Measurements from ENCODE around the gene ANO9.

Gene ANO9

DNA sequence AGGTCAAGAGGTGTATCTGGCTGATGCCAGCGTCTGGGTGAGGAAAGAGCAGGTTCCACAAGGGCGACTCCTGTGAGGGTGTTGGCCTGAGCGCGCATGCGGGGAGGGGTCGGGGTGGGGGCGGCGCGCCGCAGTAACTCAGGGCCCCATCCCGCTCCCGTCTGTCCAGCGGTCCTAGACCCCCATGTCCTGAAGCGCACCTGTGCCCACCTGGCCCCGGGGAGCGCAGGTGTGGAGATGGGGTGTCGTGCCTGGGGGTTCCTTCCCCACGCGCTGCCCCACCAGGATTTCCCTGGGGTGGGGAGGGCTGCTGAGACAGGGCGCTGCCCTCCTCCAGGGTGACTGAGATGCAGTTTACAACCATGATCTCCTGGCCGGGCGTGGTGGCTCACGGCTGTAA is 44.4 kb upstream of the ANO9 start:
- H4K20me1 ChIP-seq (ENCODE audit: insufficient read depth, low read length), result no peaks in the 10 kb centered on the region
- no peaks in the 10 kb centered on the region for H3K9me2 ChIP-seq (ENCODE audit: low read depth, low read length)
- H3K4me1 ChIP-seq (ENCODE audit: insufficient read depth, low read length, severe bottlenecking), result no peaks in the 10 kb centered on the region
- no peak overlapping the region for H2AFZ ChIP-seq (ENCODE audit: low read length)
- no peak overlapping the region for H3K27ac ChIP-seq (ENCODE audit: low read depth, low read length, poor library complexity, severe bottlenecking)
- no peaks in the 10 kb centered on the region for H3K79me2 ChIP-seq (ENCODE audit: insufficient read depth, low read length)
- H3K4me3 ChIP-seq (ENCODE audit: low read depth, low read length, poor library complexity, severe bottlenecking), result no peak overlapping the region
- no peaks in the 10 kb centered on the region for H3K9me3 ChIP-seq (ENCODE audit: low read length)
- H3K27me3 ChIP-seq (ENCODE audit: insufficient read depth, low read length), result no peaks in the 10 kb centered on the region
- no peak overlapping the region for H3K4me2 ChIP-seq (ENCODE audit: low read length)
- TF ChIP-seq EZH2 (IDR thresholded peaks at IDR 0.05; ENCODE audit: borderline replicate concordance, low read length), result no peak
- no peak for TF ChIP-seq CTCF (IDR thresholded peaks at IDR 0.05; ENCODE audit: low read length)
- no peaks in the 10 kb centered on the region for H3F3A ChIP-seq (ENCODE audit: insufficient read depth, low read length)
- no peak overlapping the region for H3K9ac ChIP-seq (ENCODE audit: low read length)
- H3K36me3 ChIP-seq (ENCODE audit: insufficient read depth, low read length), result no peaks in the 10 kb centered on the region

DNA sequence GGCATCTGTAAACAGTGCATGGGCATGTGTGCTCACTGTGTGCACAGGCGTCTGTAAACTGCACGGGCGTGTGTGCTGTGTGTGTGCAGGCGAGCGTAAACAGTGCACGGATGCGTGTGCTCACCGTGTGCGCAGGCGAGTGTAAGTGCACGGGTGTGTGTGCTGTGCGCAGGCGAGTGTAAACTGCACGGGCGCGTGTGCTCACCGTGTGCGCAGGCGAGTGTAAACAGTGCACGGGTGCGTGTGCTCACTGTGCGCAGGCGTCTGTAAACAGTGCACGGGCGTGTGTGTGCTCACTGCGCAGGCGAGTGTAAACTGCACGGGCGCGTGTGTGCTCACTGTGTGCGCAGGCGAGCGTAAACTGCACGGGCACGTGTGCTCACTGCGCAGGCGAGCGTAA is 42.8 kb upstream of the ANO9 start:
- no peaks in the 10 kb centered on the region for H4K20me1 ChIP-seq (ENCODE audit: insufficient read depth, low read length)
- TF ChIP-seq CTCF (IDR thresholded peaks at IDR 0.05; ENCODE audit: low read length) (no peak), EZH2 (IDR thresholded peaks at IDR 0.05; ENCODE audit: borderline replicate concordance, low read length) (no peak)

DNA sequence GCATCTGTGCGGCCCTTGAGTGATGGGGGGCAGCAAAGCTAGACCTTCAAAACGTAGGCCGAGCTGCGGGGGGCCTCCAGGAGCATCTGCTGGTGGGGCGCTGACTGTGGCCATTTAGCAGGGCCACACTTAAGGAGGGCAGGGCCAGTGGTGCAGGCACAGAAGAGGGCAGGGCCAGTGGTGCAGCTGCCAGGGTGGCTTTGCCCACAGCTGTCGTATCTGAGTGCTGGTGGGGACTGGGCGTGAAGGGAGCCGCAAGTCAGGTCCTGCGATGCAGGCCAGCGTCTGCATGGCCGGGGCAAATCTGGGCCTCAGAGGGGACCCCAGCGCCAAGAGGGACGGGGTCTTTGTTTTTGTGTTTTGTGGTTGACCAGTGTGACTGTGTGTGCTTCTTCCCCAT is 37.5 kb upstream of the ANO9 start:
- H3K36me3 ChIP-seq (ENCODE audit: insufficient read depth, low read length), result peaks cover 7% of the 10 kb centered on the region
- no peaks in the 10 kb centered on the region for H4K20me1 ChIP-seq (ENCODE audit: insufficient read depth, low read length)
- no peak overlapping the region for H2AFZ ChIP-seq (ENCODE audit: low read length)
- no peak for TF ChIP-seq EZH2 (IDR thresholded peaks at IDR 0.05; ENCODE audit: borderline replicate concordance, low read length)
- TF ChIP-seq CTCF (IDR thresholded peaks at IDR 0.05; ENCODE audit: low read length), result no peak
- H3K4me1 ChIP-seq (ENCODE audit: insufficient read depth, low read length, severe bottlenecking), result no peaks in the 10 kb centered on the region
- no peaks in the 10 kb centered on the region for H3K9me2 ChIP-seq (ENCODE audit: low read depth, low read length)
- H3K79me2 ChIP-seq (ENCODE audit: insufficient read depth, low read length), result no peaks in the 10 kb centered on the region
- H3K9me3 ChIP-seq (ENCODE audit: low read length), result no peaks in the 10 kb centered on the region
- H3K27ac ChIP-seq (ENCODE audit: low read depth, low read length, poor library complexity, severe bottlenecking), result no peak overlapping the region
- H3K4me3 ChIP-seq (ENCODE audit: low read depth, low read length, poor library complexity, severe bottlenecking), result no peak overlapping the region
- H3F3A ChIP-seq (ENCODE audit: insufficient read depth, low read length), result no peaks in the 10 kb centered on the region
- H3K27me3 ChIP-seq (ENCODE audit: insufficient read depth, low read length), result no peaks in the 10 kb centered on the region
- H3K4me2 ChIP-seq (ENCODE audit: low read length), result no peak overlapping the region
- no peak overlapping the region for H3K9ac ChIP-seq (ENCODE audit: low read length)

More for the DNA sequence above, 42.8 kb upstream of the ANO9 start:
- no peak overlapping the region for H3K9ac ChIP-seq (ENCODE audit: low read length)
- no peaks in the 10 kb centered on the region for H3F3A ChIP-seq (ENCODE audit: insufficient read depth, low read length)
- no peaks in the 10 kb centered on the region; the same call in 1 of the 2 replicates for H3K36me3 ChIP-seq (ENCODE audit: insufficient read depth, low read length)
- H3K9me3 ChIP-seq (ENCODE audit: low read length), result no peaks in the 10 kb centered on the region
- no peaks in the 10 kb centered on the region for H3K79me2 ChIP-seq (ENCODE audit: insufficient read depth, low read length)
- no peaks in the 10 kb centered on the region for H3K27me3 ChIP-seq (ENCODE audit: insufficient read depth, low read length)
- H3K27ac ChIP-seq (ENCODE audit: low read depth, low read length, poor library complexity, severe bottlenecking), result no peak overlapping the region
- H3K9me2 ChIP-seq (ENCODE audit: low read depth, low read length), result no peaks in the 10 kb centered on the region
- no peak overlapping the region for H3K4me3 ChIP-seq (ENCODE audit: low read depth, low read length, poor library complexity, severe bottlenecking)
- H3K4me1 ChIP-seq (ENCODE audit: insufficient read depth, low read length, severe bottlenecking), result no peaks in the 10 kb centered on the region
- no peak overlapping the region for H3K4me2 ChIP-seq (ENCODE audit: low read length)
- H2AFZ ChIP-seq (ENCODE audit: low read length), result no peak overlapping the region

Data from OCI-LY1 (cell line).